HG02798 (cell line): Measurements from ENCODE around the gene ORAI1.

Experiments used
- ATAC-seq: cut with Tn5 transposase; IDR thresholded peaks from one replicate; pipeline ENCODE4 v1.9.1; 2021; ENCODE audit warnings: mild to moderate bottlenecking; ENCODE audit not compliant: unreplicated experiment, poor library complexity

ORAI1 gene

GRCh38 chr12:121688966-121689365 is 62.6 kb downstream of the ORAI1 start:
- no peak for ATAC-seq

GRCh38 chr12:121689430-121689829 is 63.1 kb downstream of the ORAI1 start:
- no peak for ATAC-seq
